GM19240 (cell line): ENCODE data around the gene UBXN6.

ENCODE experiments used
- DNase-seq: peaks from one replicate; pipeline ENCODE4 v3.0.0; 2011; ENCODE audit warnings: low spot score; ENCODE audit not compliant: insufficient read length

Gene UBXN6

DNA sequence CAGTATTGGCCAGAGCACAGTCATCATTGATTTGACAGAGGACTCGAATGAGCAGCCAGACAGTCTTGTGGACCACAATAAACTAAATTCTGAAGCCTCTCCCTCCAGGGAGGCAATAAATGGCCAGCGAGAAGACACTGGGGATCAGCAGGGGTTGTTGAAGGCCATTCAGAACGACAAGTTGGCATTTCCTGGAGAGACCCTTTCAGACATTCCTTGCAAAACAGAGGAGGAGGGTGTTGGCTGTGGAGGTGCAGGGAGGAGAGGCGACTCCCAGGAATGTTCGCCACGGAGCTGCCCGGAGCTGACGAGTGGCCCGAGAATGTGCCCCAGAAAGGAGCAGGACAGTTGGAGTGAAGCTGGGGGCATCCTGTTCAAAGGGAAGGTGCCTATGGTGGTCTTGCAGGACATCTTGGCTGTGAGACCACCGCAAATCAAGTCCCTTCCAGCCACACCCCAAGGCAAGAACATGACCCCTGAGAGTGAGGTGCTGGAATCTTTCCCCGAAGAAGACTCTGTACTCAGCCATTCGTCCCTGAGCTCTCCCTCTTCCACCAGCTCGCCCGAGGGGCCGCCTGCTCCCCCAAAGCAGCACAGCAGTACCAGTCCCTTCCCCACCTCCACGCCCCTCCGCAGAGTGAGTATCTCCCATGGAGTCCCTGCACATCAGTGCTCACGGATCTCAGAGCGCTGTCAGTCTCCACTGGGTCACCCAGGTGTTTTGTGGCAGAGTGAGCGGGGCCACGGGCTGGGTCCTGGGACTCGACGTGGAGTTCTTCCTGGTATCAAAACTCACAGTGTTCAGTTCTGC lies 48.3 kb downstream of the UBXN6 start:
- no peak for DNase-seq

- DNase-seq = no peak
Observed at GRCh38 chr19:4406626-4407025, 51.0 kb downstream of the UBXN6 start.

GRCh38 chr19:4405977-4406376 lies 51.6 kb downstream of the UBXN6 start:
- DNase-seq = no peak

- no peak for DNase-seq
Observed at GRCh38 chr19:4403005-4403761, 54.4 kb downstream of the UBXN6 start.

GRCh38 chr19:4402171-4403004 lies 55.2 kb downstream of the UBXN6 start, which contains the start of gene CHAF1A:
Gene CHAF1A (plus strand): TSS chr19:4402640. CDS start chr19:4402763, 123 bp downstream.
- peak; percentile 100 for DNase-seq

- no peak for DNase-seq
Observed at GRCh38 chr19:4401769-4402170, 55.8 kb downstream of the UBXN6 start.

DNA sequence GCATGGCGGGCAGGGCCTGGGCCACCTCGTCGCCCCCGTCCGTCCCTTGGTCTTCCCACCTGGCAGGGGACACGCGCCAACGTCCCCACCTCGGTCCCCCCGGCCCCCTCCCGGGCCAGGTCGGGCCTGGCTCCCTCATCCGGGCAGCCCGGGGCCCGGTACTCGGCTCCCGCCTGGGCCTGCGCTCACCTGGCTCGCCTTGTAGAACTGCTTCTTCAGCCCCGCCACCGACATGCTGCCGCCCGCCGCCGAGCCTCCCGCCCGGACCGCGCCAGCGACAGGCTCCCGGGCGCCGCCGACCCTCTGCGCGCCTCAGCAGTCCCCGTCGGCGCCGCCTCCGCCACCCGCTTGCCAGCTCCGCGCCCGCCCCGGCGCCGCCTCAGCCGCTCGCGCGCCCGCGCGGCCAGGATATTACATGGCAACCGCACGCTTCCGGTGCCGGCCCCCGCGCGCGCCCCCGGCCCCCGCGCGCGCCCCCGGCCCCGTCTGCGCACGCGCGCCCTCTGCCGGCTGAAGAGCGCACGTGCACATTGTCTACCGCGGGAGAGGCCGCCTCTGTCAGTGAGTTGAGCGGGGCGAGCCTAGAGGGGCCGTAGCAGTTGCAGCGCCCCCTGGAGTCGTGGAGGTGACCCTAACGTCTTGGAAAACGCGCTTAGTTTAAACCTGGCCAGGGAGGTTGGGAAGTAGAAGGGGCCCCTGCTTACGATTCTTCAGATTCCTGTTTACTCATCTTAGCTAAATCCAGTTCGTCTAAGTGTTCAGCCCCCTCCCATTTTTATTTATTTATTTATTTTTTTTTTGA lies 57.3 kb downstream of the UBXN6 start, which contains the start of gene SH3GL1:
Gene SH3GL1 (minus strand): TSS at position 413 of the 802 bp plus-strand sequence. CDS start 179 bp downstream, at position 234.
- peak; percentile 79 for DNase-seq

DNA sequence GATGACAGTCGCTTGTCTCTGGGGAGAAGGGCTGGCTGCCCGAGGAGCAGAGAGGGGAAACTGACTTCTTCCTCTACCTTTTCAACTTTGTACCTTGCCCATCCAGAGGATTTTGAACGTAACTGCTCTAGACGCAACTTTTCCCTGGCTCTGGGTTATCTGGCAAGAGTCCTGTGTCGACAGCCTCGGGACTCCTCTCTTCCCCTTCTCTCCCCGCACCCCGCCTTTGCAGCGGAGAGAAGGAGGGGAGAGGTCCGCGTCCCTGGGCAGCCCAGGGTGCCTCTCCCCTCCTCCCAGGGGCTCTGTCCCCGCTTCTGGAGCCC lies 57.8 kb downstream of the UBXN6 start:
- DNase-seq = no peak

GRCh38 chr19:4396949-4397783 lies 60.4 kb downstream of the UBXN6 start:
- DNase-seq = no peak
